K562 (cell line): ENCODE data around the gene SLC20A1. TPM values are rescaled to one million over a fixed set of nuclear protein-coding genes. Genes with fewer than 3 reads are reported as not detected.

Experiments used
- ATAC-seq: fragments of 200-7000 bp; cut with Tn5 transposase; 3 replicates; pipeline ENCODE4 v1.9.1; 2020; ENCODE audit warnings: moderate library complexity
- BruUV-seq: library from RNA; stranded (reverse); fragments of 400-500 nt; replicated peaks from 2 replicates; lab custom pipeline; 2021; lab: Mats Ljungman, UMichigan
- CTCF ChIA-PET: fragments of 300-600 bp; formaldehyde crosslinking; extraction: SDS; loops from one replicate; lab custom pipeline; 2021; ENCODE audit warnings: low intra/inter-chr PET ratio; lab: Yijun Ruan, JAX
- POLR2A ChIA-PET: fragments of 300-600, 350-650 bp; sonication (Branson Sonifier 250); formaldehyde crosslinking; extraction: SDS; loops from one replicate; lab custom pipeline; 2021; ENCODE audit warnings: antibody characterized with exemption, inconsistent platforms; lab: Yijun Ruan, JAX
- DNase-seq, 4 experiments: peaks; one replicate each; pipeline versions ENCODE4 v3.0.0 to v3.0.0-alpha.2; 2011 to 2018; ENCODE audit warnings: low spot score in 3 of 4, mixed read lengths in 3 of 4; ENCODE audit errors: extremely low read depth in 1 of 4
- FAIRE-seq: peaks from 2 replicates; lab custom pipeline; 2011; peaks lifted over from hg19 to GRCh38; lab: Jason Lieb, UNC
- H2AFZ ChIP-seq: 2 replicates; pipeline ENCODE4 v1.6.0; 2011; ENCODE audit warnings: low read depth, low read length, control low read depth, inconsistent platforms
- H3K27ac ChIP-seq: fragments of 200-600 bp; 3 replicates; pipeline ENCODE4 v1.8.0; 2011; ENCODE audit warnings: low read depth, mild to moderate bottlenecking, control low read depth, inconsistent platforms, low read length, moderate library complexity, mixed read lengths; ENCODE audit errors: extremely low read depth
- H3K27me3 ChIP-seq, 2 experiments: fragments of 300-600 bp in 1 of 2; 2 replicates in 1 of 2; 3 replicates in 1 of 2; pipeline versions ENCODE4 v1.6.0 to v1.8.0; 2011; ENCODE audit warnings: inconsistent platforms in 2 of 2, low read length in 2 of 2, mild to moderate bottlenecking in 1 of 2, mixed read lengths in 1 of 2, moderate library complexity in 1 of 2; ENCODE audit not compliant: control insufficient read depth in 2 of 2, insufficient read depth in 2 of 2
- H3K36me3 ChIP-seq: fragments of 300-600 bp; 3 replicates; pipeline ENCODE4 v1.8.0; 2011; ENCODE audit warnings: mild to moderate bottlenecking, low read length, inconsistent platforms; ENCODE audit not compliant: control insufficient read depth, insufficient read depth
- H3K4me1 ChIP-seq, 2 experiments: fragments of 200-600 bp in 1 of 2; replicated peaks in 1 of 2; 2 replicates in 1 of 2; 3 replicates in 1 of 2; pipeline versions ENCODE4 v1.5.1 to v1.8.0; 2011; ENCODE audit warnings: inconsistent platforms in 2 of 2, low read length in 2 of 2, mild to moderate bottlenecking in 1 of 2, mixed read lengths in 1 of 2, moderate library complexity in 1 of 2; ENCODE audit not compliant: control insufficient read depth in 2 of 2, insufficient read depth in 2 of 2
- H3K4me2 ChIP-seq: 2 replicates; pipeline ENCODE4 v1.6.1; 2011; ENCODE audit warnings: low read length, control low read depth, inconsistent platforms, mixed read lengths; ENCODE audit not compliant: insufficient read depth
- H3K4me3 ChIP-seq: fragments of 200-600 bp; sonication (generic), shearing (Covaris generic); 2 replicates; pipeline ENCODE4 v1.5.1; 2016; ENCODE audit warnings: control low read depth, inconsistent platforms
- H3K79me2 ChIP-seq: fragments of 200-600 bp; 3 replicates; pipeline ENCODE4 v1.8.0; 2011; ENCODE audit warnings: low read length, inconsistent platforms; ENCODE audit not compliant: control insufficient read depth, insufficient read depth
- H3K9ac ChIP-seq, 2 experiments: 2 replicates each; pipeline versions ENCODE4 v1.6.0 to v1.6.1; 2011; ENCODE audit warnings: low read depth in 2 of 2, low read length in 2 of 2, control low read depth in 1 of 2, inconsistent platforms in 1 of 2, mild to moderate bottlenecking in 1 of 2, mixed read lengths in 1 of 2; ENCODE audit not compliant: insufficient read depth in 1 of 2
- H3K9me1 ChIP-seq: one replicate; pipeline ENCODE4 v1.6.0; 2011; ENCODE audit warnings: inconsistent platforms, mild to moderate bottlenecking, low read length, moderate library complexity; ENCODE audit not compliant: control insufficient read depth, insufficient read depth
- H3K9me3 ChIP-seq: replicated peaks from 2 replicates; pipeline ENCODE4 v1.5.1; 2011; ENCODE audit warnings: low read depth, low read length, inconsistent platforms; ENCODE audit not compliant: control insufficient read depth, insufficient read depth
- H4K20me1 ChIP-seq: replicated peaks from 2 replicates; pipeline ENCODE4 v1.6.1; 2011; ENCODE audit warnings: low read length, inconsistent platforms, mixed read lengths; ENCODE audit not compliant: control insufficient read depth, insufficient read depth
- DMBX1 ChIP-seq: fragments of 250-450 bp; sonication (Bioruptor Pico); IDR thresholded peaks from 2 replicates; pipeline ENCODE4 v1.8.0; 2022; ENCODE audit warnings: inconsistent platforms, mild to moderate bottlenecking, moderate library complexity, borderline replicate concordance
- HNRNPUL1 ChIP-seq: fragments of 200-400 bp; formaldehyde crosslinking; IDR thresholded peaks from 2 replicates; pipeline ENCODE4 v1.6.1; 2017; ENCODE audit warnings: low read length
- RBFOX2 ChIP-seq: fragments of 200-400 bp; formaldehyde crosslinking; IDR thresholded peaks from 2 replicates; pipeline ENCODE4 v1.6.1; 2017; ENCODE audit warnings: low read depth, mild to moderate bottlenecking, low read length, moderate library complexity
- SREBF2 ChIP-seq: sonication (generic); formaldehyde crosslinking; IDR thresholded peaks from 2 replicates; pipeline ENCODE4 v1.4.0; 2020; ENCODE audit warnings: mild to moderate bottlenecking, missing genetic modification reagents
- ZMIZ1 ChIP-seq, 2 experiments: fragments of 150-350 bp in 1 of 2; IDR thresholded peaks; 2 replicates each; pipeline ENCODE4 v1.6.1; 2012 to 2016; ENCODE audit warnings: low read depth in 2 of 2, low read length in 2 of 2, mild to moderate bottlenecking in 1 of 2, moderate library complexity in 1 of 2
- WGBS: fragments of 100-300 bp; shearing (Covaris generic); methylation state at CpG from one replicate; pipeline ENCODE4 v1.1.6; 2016; ENCODE audit warnings: low coverage, mixed read lengths; ENCODE audit not compliant: insufficient coverage; ENCODE audit errors: missing lambda C conversion rate; 5-methylcytosine and 5-hydroxymethylcytosine counted together
- in situ Hi-C: fragments of 300-500 bp; cut with MboI; formaldehyde crosslinking; loops from 4 replicates; pipeline ENCODE4 v1.15.0; 2018; ENCODE audit warnings: inconsistent platforms, mixed read lengths
- intact Hi-C: fragments of 100-400 bp; cut with micrococcal nuclease; formaldehyde crosslinking; loops from 2 replicates; pipeline ENCODE4 v1.14.2; 2022
- polyA plus RNA-seq, 8 experiments: library from polyadenylated mRNA; depleted of rRNA in 4 of 8; stranded (reverse) in 5 of 8; unstranded in 3 of 8; fragments of >200 nt; fragmentation: Nextera tagmentation in 2 of 8; fragmentation: Illumina TruSeq in 1 of 8; extraction: Ambion mirVana in 2 of 8; extraction: Trizol in 1 of 8; gene quantifications; 2 replicates each; pipeline versions ENCODE4 v1.2.1 to v1.2.3, GENCODE V29; 2011 to 2014; ENCODE audit warnings: inconsistent platforms in 1 of 8, missing spikeins in 1 of 8
- total RNA-seq, 7 experiments: library from RNA; depleted of rRNA in 6 of 7; stranded (reverse); fragments of >200 nt in 6 of 7; fragmentation: Illumina TruSeq in 2 of 7; extraction: Trizol in 2 of 7; gene quantifications; 2 replicates each; pipeline versions ENCODE4 v1.2.1 to v1.2.3, GENCODE V29; 2011 to 2021; ENCODE audit warnings: low replicate concordance in 1 of 7
- TF ChIP-seq, protein P1 (sequence below): fragments of 150-350 bp; IDR thresholded peaks from 2 replicates; pipeline ENCODE4 v1.6.1; 2014; ENCODE audit warnings: low read depth, mild to moderate bottlenecking, low read length, borderline replicate concordance
- TF ChIP-seq, protein P2 (sequence below), 2 experiments: fragments of 450-650 bp in 1 of 2; sonication (generic) in 1 of 2; formaldehyde crosslinking in 1 of 2; IDR thresholded peaks in 1 of 2; conservative IDR thresholded peaks in 1 of 2; 2 replicates each; pipeline versions ENCODE4 v1.6.1 to v1.8.1; 2016 to 2023; ENCODE audit warnings: mild to moderate bottlenecking in 2 of 2, moderate library complexity in 2 of 2, inconsistent platforms in 1 of 2, missing genetic modification reagents in 1 of 2

Gene SLC20A1
- total and polyA plus RNA-seq, 9 of the 15 experiments (the other 6 are each of a cell fraction or from before 2014, with no cell fraction given), result 53.8 to 150 (median 74.7) TPM

DNA sequence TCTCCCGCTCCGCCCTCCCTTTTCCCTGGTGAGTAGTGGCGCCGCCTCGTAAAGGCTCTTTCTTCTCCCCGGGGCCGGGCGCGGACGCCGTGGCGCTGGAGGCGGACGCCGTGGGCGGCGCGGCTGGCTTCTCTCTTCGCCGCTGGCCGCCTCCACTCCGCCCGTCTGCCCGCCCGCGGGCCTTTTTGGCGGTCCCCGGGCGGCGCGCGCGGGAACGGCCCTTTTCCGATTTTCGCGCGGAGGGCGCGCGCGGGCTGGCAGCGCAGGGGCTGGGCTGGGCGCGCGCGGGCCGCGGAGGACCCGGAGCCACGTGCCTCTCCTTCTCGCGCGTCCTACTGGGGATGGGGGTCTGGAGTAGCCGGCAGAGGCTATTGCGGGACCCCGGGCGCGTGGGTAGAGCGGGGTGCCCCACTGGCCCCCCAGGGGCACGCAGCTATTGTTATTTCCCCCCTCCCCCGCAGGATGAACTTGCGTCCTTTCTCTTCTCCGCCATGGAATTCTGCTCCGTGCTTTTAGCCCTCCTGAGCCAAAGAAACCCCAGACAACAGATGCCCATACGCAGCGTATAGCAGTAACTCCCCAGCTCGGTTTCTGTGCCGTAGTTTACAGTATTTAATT, 472 bp downstream of the SLC20A1 start:
- peak overlapping the region; percentile 71 for H2AFZ ChIP-seq
- FAIRE-seq, result no peak
- peaks cover 67% of the 10 kb centered on the region for H3K79me2 ChIP-seq
- TF ChIP-seq HNRNPUL1 (no peak), ZMIZ1 (IDR thresholded peaks at IDR 0.05; ENCODE audit: low read depth in 2 of 2, low read length in 2 of 2) (no peak), SREBF2 (CRISPR knock-in tag) (no peak), RBFOX2 (peak; percentile 95), DMBX1 (CRISPR knock-in tag) (no peak)
- TF ChIP-seq, protein P1, sequence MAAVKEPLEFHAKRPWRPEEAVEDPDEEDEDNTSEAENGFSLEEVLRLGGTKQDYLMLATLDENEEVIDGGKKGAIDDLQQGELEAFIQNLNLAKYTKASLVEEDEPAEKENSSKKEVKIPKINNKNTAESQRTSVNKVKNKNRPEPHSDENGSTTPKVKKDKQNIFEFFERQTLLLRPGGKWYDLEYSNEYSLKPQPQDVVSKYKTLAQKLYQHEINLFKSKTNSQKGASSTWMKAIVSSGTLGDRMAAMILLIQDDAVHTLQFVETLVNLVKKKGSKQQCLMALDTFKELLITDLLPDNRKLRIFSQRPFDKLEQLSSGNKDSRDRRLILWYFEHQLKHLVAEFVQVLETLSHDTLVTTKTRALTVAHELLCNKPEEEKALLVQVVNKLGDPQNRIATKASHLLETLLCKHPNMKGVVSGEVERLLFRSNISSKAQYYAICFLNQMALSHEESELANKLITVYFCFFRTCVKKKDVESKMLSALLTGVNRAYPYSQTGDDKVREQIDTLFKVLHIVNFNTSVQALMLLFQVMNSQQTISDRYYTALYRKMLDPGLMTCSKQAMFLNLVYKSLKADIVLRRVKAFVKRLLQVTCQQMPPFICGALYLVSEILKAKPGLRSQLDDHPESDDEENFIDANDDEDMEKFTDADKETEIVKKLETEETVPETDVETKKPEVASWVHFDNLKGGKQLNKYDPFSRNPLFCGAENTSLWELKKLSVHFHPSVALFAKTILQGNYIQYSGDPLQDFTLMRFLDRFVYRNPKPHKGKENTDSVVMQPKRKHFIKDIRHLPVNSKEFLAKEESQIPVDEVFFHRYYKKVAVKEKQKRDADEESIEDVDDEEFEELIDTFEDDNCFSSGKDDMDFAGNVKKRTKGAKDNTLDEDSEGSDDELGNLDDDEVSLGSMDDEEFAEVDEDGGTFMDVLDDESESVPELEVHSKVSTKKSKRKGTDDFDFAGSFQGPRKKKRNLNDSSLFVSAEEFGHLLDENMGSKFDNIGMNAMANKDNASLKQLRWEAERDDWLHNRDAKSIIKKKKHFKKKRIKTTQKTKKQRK, result no peak
- TF ChIP-seq, protein P2, sequence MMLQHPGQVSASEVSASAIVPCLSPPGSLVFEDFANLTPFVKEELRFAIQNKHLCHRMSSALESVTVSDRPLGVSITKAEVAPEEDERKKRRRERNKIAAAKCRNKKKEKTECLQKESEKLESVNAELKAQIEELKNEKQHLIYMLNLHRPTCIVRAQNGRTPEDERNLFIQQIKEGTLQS (IDR thresholded peaks at IDR 0.05), result no peak
- TF ChIP-seq, protein P2 (CRISPR knock-in tag; conservative IDR thresholded peaks at IDR 0.05), result peak; percentile 69

More for the DNA sequence above, 472 bp downstream of the SLC20A1 start:
- intact Hi-C loops, result loop anchor here (5.0 kb wide), 1 partner anchor 61 kb away; no protein-coding TSS in a partner anchor
- Histone ChIP-seq H3K9ac (peak overlapping the region; percentile 87 to 97), H3K9me3 (no peaks in the 10 kb centered on the region), H3K4me2 (peak overlapping the region; percentile 99), H3K9me1 (no peaks in the 10 kb centered on the region), H3K4me1 (peaks cover 18 to 59% of the 10 kb centered on the region in 2 experiments), H3K27ac (peak overlapping the region; percentile 93), H4K20me1 (peaks cover 16% of the 10 kb centered on the region; the same call in 1 of the 2 replicates), H3K4me3 (peak overlapping the region; percentile 94), H3K27me3 (no peaks in the 10 kb centered on the region), H3K36me3 (peaks cover 46% of the 10 kb centered on the region)
- no TSS peak for BruUV-seq
- peak in 1 of 4 experiments; percentile 45 for DNase-seq
- POLR2A ChIA-PET, result interaction anchor here (0.6 to 9.6 kb wide), 19 partner anchors 8 to 141 kb away, joined by 3 to 90 read pairs (median 7); partner anchors contain the start of gene NT5DC4
- WGBS, result under 1% methylated on average over 36 of the region's 69 CpGs
- in situ Hi-C loops, result no loop called here
- peak; percentile 40 for ATAC-seq
- CTCF ChIA-PET, result no interaction called here
